IMR-90 (cell line): ENCODE data around the gene CCR5AS.
"Not testable (repeated sequence)": the region's sequence is repeated elsewhere in the genome, so short reads cannot be mapped to it uniquely, and the experiment has no call there.

ENCODE experiments used
- ATAC-seq: fragments of 200-7000 bp; cut with Tn5 transposase; 2 replicates; pipeline ENCODE4 v1.9.1; 2020; ENCODE audit warnings: low read depth, mild to moderate bottlenecking, moderate library complexity
- BruUV-seq: library from RNA; stranded (reverse); fragments of 400-500 nt; replicated peaks from 2 replicates; lab custom pipeline; 2021; lab: Mats Ljungman, UMichigan
- CTCF ChIA-PET: fragments of 300-600 bp; formaldehyde crosslinking; extraction: SDS; loops from one replicate; lab custom pipeline; 2021; ENCODE audit warnings: antibody characterized with exemption; lab: Yijun Ruan, JAX
- POLR2A ChIA-PET: fragments of 300-600 bp; sonication (Branson Sonifier 250); formaldehyde crosslinking; loops from one replicate; lab custom pipeline; 2022; ENCODE audit warnings: antibody characterized with exemption; ENCODE audit not compliant: unreplicated experiment; lab: Charles Lee
- DNase-seq: peaks from one replicate; pipeline ENCODE4 v3.0.0; 2013
- H2AFZ ChIP-seq: replicated peaks from 2 replicates; pipeline ENCODE3; 2013; ENCODE audit warnings: low read length, mild to moderate bottlenecking; ENCODE audit not compliant: poor library complexity
- H2AK5ac ChIP-seq: 2 replicates; pipeline ENCODE4 v1.6.1; 2013; ENCODE audit warnings: low read depth, low read length, inconsistent platforms
- H2AK9ac ChIP-seq: replicated peaks from 2 replicates; pipeline ENCODE3; 2013; ENCODE audit warnings: mild to moderate bottlenecking, low read depth, low read length, moderate library complexity; ENCODE audit not compliant: poor library complexity
- H2BK120ac ChIP-seq: 2 replicates; pipeline ENCODE4 v1.6.1; 2013; ENCODE audit warnings: low read depth, low read length, inconsistent platforms
- H2BK15ac ChIP-seq: 3 replicates; pipeline ENCODE4 v1.6.1; 2013; ENCODE audit warnings: low read depth, low read length, inconsistent platforms
- H2BK20ac ChIP-seq: 2 replicates; pipeline ENCODE4 v1.6.1; 2013; ENCODE audit warnings: low read depth, mild to moderate bottlenecking, inconsistent platforms, low read length, moderate library complexity
- H2BK5ac ChIP-seq: 2 replicates; pipeline ENCODE4 v1.6.1; 2013; ENCODE audit warnings: mild to moderate bottlenecking, low read depth, low read length, inconsistent platforms; ENCODE audit not compliant: poor library complexity, severe bottlenecking
- H3K14ac ChIP-seq: replicated peaks from 2 replicates; pipeline ENCODE4 v1.6.1; 2013; ENCODE audit warnings: low read depth, low read length, inconsistent platforms
- H3K18ac ChIP-seq: 2 replicates; pipeline ENCODE4 v1.6.1; 2013; ENCODE audit warnings: low read depth, low read length, control low read depth
- H3K23ac ChIP-seq: 2 replicates; pipeline ENCODE4 v1.6.1; 2013; ENCODE audit warnings: low read depth, low read length, inconsistent platforms
- H3K27ac ChIP-seq: 2 replicates; pipeline ENCODE4 v1.5.1; 2013; ENCODE audit warnings: mild to moderate bottlenecking, control low read depth, low read length; ENCODE audit not compliant: insufficient read depth
- H3K27me3 ChIP-seq: 2 replicates; pipeline ENCODE4 v1.6.1; 2013; ENCODE audit warnings: low read length; ENCODE audit not compliant: control insufficient read depth, insufficient read depth
- H3K36me3 ChIP-seq: 2 replicates; pipeline ENCODE4 v1.6.1; 2013; ENCODE audit warnings: low read length, mixed read lengths; ENCODE audit not compliant: control insufficient read depth, insufficient read depth
- H3K4ac ChIP-seq: 2 replicates; pipeline ENCODE4 v1.6.1; 2013; ENCODE audit warnings: low read depth, low read length, inconsistent platforms
- H3K4me1 ChIP-seq: 2 replicates; pipeline ENCODE4 v1.6.1; 2013; ENCODE audit warnings: low read length, mixed read lengths; ENCODE audit not compliant: control insufficient read depth, insufficient read depth
- H3K4me2 ChIP-seq: 2 replicates; pipeline ENCODE4 v1.6.1; 2013; ENCODE audit warnings: low read depth, mild to moderate bottlenecking, control low read depth, low read length, moderate library complexity
- H3K4me3 ChIP-seq: 2 replicates; pipeline ENCODE4 v1.5.1; 2013; ENCODE audit warnings: low read depth, mild to moderate bottlenecking, control low read depth, low read length, moderate library complexity; ENCODE audit not compliant: insufficient read depth
- H3K56ac ChIP-seq: 2 replicates; pipeline ENCODE4 v1.6.1; 2013; ENCODE audit warnings: low read length, inconsistent platforms; ENCODE audit not compliant: insufficient read depth; ENCODE audit errors: extremely low read depth
- H3K79me1 ChIP-seq, 2 experiments: 2 replicates each; pipeline ENCODE4 v1.6.1; 2013; ENCODE audit warnings: low read length in 2 of 2, inconsistent platforms in 1 of 2, low read depth in 1 of 2
- H3K9ac ChIP-seq: 2 replicates; pipeline ENCODE4 v1.6.1; 2013; ENCODE audit warnings: low read depth, low read length, control low read depth
- H3K9me1 ChIP-seq: 2 replicates; pipeline ENCODE4 v1.6.1; 2013; ENCODE audit warnings: low read length, inconsistent platforms; ENCODE audit not compliant: insufficient read depth
- H3K9me3 ChIP-seq: 2 replicates; pipeline ENCODE4 v1.6.1; 2013; ENCODE audit warnings: low read length; ENCODE audit not compliant: control insufficient read depth, insufficient read depth
- H4K20me1 ChIP-seq: 2 replicates; pipeline ENCODE4 v1.6.1; 2013; ENCODE audit warnings: low read length, inconsistent platforms; ENCODE audit not compliant: insufficient read depth
- H4K5ac ChIP-seq: 2 replicates; pipeline ENCODE4 v1.6.1; 2013; ENCODE audit warnings: mild to moderate bottlenecking, low read depth, low read length, control low read depth
- H4K8ac ChIP-seq, 2 experiments: 2 replicates each; pipeline ENCODE4 v1.6.1; 2013; ENCODE audit warnings: low read depth in 2 of 2, low read length in 2 of 2, control low read depth in 1 of 2, inconsistent platforms in 1 of 2
- H4K91ac ChIP-seq: 2 replicates; pipeline ENCODE4 v1.6.1; 2013; ENCODE audit warnings: low read depth, low read length, inconsistent platforms; ENCODE audit not compliant: insufficient read depth
- WGBS, 2 experiments: methylation state at CpG; one replicate each; pipeline versions ENCODE4 v1.1.5 to v1.1.7; 2013; ENCODE audit warnings: missing lambda C conversion rate in 2 of 2; ENCODE audit not compliant: insufficient read length in 1 of 2; ENCODE audit errors: extremely low coverage in 2 of 2; 5-methylcytosine and 5-hydroxymethylcytosine counted together
- dilution Hi-C: fragments of 300-500 bp; cut with HindIII; formaldehyde crosslinking; loops from one replicate; pipeline ENCODE4 v1.14.3; 2018; ENCODE audit warnings: low sequenced_read_pairs; ENCODE audit not compliant: unreplicated experiment
- in situ Hi-C: fragments of 300-500 bp; cut with MboI; formaldehyde crosslinking; loops from 3 replicates; pipeline ENCODE4 v1.14.3; 2019; ENCODE audit warnings: low sequenced_read_pairs, inconsistent platforms, mixed read lengths
- intact Hi-C: fragments of 100-400 bp; cut with micrococcal nuclease; formaldehyde crosslinking; loops from 2 replicates; pipeline ENCODE4 v1.10.0; 2022

The CCR5AS gene

DNA sequence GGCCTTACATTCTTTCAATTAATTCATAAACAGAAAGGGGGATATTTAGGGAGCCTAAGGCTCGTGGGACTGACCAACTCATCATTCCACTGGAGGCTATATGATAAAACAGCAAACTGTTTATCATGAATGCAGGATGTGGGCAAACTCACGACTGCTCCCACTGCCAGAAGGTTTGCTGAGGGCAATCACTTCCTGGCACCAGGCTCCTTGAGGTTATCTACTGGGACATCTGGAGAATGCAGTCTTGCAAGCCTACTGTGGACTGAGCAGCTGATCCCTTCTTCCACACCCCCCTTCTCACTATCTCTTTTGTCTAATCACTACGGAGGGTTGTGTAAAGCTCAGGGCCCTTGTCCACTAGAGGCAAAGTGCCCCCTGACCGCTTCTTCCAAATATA lies 26.3 kb upstream of the CCR5AS start:
- in situ Hi-C loops, H3K56ac ChIP-seq, DNase-seq, H2AK9ac ChIP-seq, BruUV-seq, H3K9me1 ChIP-seq, dilution Hi-C loops, H3K27ac ChIP-seq, H2BK15ac ChIP-seq, H3K36me3 ChIP-seq, H3K4me3 ChIP-seq, H2BK20ac ChIP-seq, H3K14ac ChIP-seq, CTCF ChIA-PET, H3K23ac ChIP-seq, H3K4ac ChIP-seq, ATAC-seq, H2AFZ ChIP-seq, H3K4me2 ChIP-seq, H3K79me1 ChIP-seq, H4K8ac ChIP-seq, H4K20me1 ChIP-seq, H4K5ac ChIP-seq, H4K91ac ChIP-seq, H2BK120ac ChIP-seq, H3K4me1 ChIP-seq, H2AK5ac ChIP-seq, H3K9me3 ChIP-seq, H2BK5ac ChIP-seq, H3K18ac ChIP-seq, intact Hi-C loops, POLR2A ChIA-PET, H3K9ac ChIP-seq: not testable (repeated sequence)
- H3K27me3 ChIP-seq = peaks cover 18% of the 10 kb centered on the region
- 67% methylated on average over 2 of the region's 4 CpGs; no CpG with 5 or more reads in 1 of the 2 experiments for WGBS, 2 experiments

DNA sequence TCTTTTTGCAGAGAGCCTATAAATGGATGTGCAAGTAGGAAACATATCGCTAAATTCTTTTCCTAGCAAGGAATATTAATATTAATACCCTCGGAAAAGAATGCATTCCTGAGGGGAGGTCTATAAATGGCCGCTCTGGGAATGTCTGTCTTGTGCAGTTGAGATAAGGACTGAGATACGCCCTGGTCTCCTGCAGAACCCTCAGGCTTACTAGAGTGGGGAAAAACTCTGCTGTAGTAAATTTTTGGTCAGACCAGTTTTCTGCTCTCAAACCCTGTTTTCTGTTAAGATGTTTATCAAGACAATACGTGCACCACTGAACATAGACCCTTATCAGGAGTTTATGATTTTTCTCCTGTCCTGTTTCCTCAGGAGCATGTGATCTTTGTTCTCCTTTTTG lies 25.0 kb upstream of the CCR5AS start:
- POLR2A ChIA-PET, dilution Hi-C loops, CTCF ChIA-PET: not testable (repeated sequence)

More for the DNA sequence above, 25.0 kb upstream of the CCR5AS start:
- H4K20me1 ChIP-seq, H3K27ac ChIP-seq, H3K4me1 ChIP-seq, DNase-seq, H4K91ac ChIP-seq, H3K36me3 ChIP-seq, H3K56ac ChIP-seq, intact Hi-C loops, H3K18ac ChIP-seq, H2BK15ac ChIP-seq, ATAC-seq, H3K9me3 ChIP-seq, H2AK9ac ChIP-seq, H2AFZ ChIP-seq, H3K23ac ChIP-seq, H3K14ac ChIP-seq, H4K5ac ChIP-seq, H3K79me1 ChIP-seq, H3K4ac ChIP-seq, H3K4me2 ChIP-seq, BruUV-seq, H2BK5ac ChIP-seq, H4K8ac ChIP-seq, H3K9me1 ChIP-seq, H2AK5ac ChIP-seq, H3K9ac ChIP-seq, H2BK20ac ChIP-seq, H2BK120ac ChIP-seq, H3K4me3 ChIP-seq, in situ Hi-C loops: not testable (repeated sequence)
- H3K27me3 ChIP-seq = peaks cover 15% of the 10 kb centered on the region
- no CpG with 5 or more reads among the region's 5 CpGs for WGBS, 2 experiments
